ENCODE data around the gene AXIN2.

Gene AXIN2

GRCh38 chr17:65564793-65565192 is 3.3 kb upstream of the AXIN2 start:
- no peak overlapping the region for H3K27ac ChIP-seq
- DNase-seq (ENCODE audit: low spot score): no peak
- TF ChIP-seq, protein P1, sequence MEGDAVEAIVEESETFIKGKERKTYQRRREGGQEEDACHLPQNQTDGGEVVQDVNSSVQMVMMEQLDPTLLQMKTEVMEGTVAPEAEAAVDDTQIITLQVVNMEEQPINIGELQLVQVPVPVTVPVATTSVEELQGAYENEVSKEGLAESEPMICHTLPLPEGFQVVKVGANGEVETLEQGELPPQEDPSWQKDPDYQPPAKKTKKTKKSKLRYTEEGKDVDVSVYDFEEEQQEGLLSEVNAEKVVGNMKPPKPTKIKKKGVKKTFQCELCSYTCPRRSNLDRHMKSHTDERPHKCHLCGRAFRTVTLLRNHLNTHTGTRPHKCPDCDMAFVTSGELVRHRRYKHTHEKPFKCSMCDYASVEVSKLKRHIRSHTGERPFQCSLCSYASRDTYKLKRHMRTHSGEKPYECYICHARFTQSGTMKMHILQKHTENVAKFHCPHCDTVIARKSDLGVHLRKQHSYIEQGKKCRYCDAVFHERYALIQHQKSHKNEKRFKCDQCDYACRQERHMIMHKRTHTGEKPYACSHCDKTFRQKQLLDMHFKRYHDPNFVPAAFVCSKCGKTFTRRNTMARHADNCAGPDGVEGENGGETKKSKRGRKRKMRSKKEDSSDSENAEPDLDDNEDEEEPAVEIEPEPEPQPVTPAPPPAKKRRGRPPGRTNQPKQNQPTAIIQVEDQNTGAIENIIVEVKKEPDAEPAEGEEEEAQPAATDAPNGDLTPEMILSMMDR (IDR thresholded peaks at IDR 0.05): no peak
- H3K4me3 ChIP-seq: no peak overlapping the region

DNA sequence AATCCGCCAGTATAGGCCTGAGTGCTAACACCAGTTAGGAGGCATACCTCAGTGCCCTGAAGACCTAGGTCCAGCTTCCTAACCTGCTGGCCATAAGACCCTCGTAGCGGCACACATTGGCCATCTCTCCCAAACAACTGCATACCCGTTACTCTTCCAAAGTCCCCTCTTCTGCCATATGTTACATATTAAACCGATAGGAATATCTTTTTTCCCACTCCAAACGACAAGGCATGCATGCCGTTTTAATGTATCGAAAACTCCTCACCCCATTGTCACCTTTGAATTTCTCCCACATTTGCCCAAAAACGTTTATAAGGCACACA is 721 bp upstream of the AXIN2 start:
- TF ChIP-seq, protein P1 (IDR thresholded peaks at IDR 0.05): no peak
- Histone ChIP-seq H3K4me3 (no peak overlapping the region), H3K27ac (no peak overlapping the region)
- DNase-seq (ENCODE audit: low spot score): no peak

DNA sequence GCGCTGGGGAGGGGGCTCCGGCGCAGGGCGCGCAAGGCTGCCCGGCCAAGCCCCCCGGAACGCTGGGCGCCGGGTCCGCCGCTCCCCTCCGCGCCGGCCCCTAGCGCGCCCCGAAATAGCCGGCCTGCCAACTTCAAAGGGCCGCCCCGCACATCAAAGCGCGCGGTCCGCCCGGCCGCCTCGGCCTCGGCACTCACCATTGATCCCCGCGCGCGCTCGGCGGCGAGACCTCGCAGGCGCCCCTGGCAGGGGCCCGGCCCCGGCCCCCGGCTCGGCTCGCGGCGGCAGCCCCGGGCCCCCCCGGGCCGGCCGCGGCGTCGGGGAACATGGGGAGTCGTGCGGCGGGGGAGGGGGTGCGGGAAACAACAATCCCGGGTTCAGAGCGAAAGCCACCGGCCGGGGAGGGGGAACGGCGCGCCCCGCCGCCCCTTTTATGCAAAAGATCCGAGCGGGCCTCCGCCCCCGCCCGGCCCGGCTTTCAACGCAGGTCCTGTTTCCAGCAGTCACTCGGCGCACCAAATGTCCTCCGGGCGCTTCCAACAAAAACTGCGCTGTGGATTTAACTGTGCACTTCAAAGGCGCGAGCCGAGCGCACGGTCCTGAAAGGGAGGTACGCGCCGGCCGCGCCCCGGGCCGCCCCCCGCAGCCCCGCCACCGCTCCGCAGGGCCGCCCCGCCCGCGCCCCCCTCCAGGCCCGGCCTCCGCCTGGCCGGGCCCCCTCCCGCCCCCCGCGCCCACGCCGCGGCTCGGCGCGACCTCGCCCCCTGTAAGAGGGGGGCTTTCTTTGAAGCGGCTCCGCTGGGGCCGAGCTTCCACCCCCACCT is 608 bp downstream of the AXIN2 start:
- H3K27ac ChIP-seq: peak overlapping the region; percentile 86 to 95
- DNase-seq (ENCODE audit: low spot score): peak; percentile 91
- no peak overlapping the region for H3K4me3 ChIP-seq
- TF ChIP-seq, protein P1 (IDR thresholded peaks at IDR 0.05): no peak

DNA sequence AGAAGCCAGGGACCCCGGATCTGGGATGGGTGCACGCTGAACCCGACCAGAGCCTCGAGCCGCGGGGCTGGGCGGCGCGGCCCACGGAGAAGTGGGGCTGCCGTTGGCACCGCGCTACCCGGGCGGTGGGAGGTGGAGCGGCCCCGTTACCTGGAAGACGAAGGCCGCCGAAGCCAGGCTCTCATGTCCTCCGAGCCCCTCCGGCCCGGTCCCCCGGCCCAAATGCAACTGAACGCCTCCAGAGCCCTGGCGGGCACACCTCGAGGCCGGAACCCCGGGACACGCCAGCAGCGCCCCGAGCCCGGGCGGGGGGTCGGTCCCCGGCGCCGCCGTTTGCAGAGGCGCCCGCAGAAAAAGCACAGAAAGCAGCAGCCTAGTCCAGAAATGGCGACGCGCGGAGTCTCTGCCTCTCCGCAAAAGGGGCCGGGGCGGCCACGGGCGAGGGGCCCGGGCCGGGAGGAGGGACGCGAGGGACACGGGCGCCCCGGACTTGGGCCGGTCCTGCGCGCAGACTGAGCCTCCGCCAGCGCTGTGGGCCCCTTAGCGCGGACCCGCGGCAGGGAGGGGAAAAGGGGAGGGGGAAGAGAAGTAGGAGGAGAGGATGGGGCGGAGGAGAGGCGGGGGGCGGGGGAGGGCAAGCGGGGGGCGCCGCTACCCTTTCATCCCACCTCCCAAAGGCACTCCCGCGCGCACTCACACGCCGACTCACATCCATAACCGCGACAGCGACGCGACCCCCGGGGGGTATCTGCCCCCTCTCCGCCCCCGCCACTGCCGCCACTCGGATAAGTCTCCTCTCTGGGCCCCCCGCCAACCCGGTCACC is 1.4 kb downstream of the AXIN2 start:
- H3K27ac ChIP-seq: peak overlapping the region; percentile 86 to 95
- no peak overlapping the region for H3K4me3 ChIP-seq

DNA sequence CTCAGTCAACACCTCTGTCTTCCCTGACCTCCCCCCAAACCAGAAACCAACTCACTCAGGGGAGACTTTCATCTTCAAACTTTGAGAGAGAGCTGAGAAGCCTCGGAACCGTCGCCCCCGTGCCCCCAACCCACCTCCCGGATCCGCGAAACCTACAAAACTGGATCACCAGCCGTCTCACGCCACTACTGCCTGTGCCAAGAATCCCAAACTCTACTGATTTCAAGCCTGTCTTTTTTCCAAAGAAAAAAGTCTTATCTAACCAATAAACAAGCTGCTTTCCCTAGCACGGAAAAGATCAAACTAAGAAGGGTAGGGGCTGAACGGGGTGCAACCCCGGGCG is 2.0 kb downstream of the AXIN2 start:
- DNase-seq (ENCODE audit: low spot score): no peak
- H3K4me3 ChIP-seq: no peak overlapping the region
- TF ChIP-seq, protein P1 (IDR thresholded peaks at IDR 0.05): no peak
- peak overlapping the region; percentile 86 to 95 for H3K27ac ChIP-seq

More for the DNA sequence above, 1.4 kb downstream of the AXIN2 start:
- DNase-seq (ENCODE audit: low spot score): no peak
- TF ChIP-seq, protein P1 (IDR thresholded peaks at IDR 0.05): no peak

- DNase-seq (ENCODE audit: low spot score): no peak
- TF ChIP-seq, protein P1 (IDR thresholded peaks at IDR 0.05): no peak
- Histone ChIP-seq H3K27ac (peak overlapping the region; percentile 86 to 95), H3K4me3 (no peak overlapping the region)
These were observed 2.6 kb downstream of the AXIN2 start for GRCh38 chr17:65558683-65559460.
